Stimulated activated CD8-positive, alpha-beta memory T cell treated with anti-CD3 and anti-CD28 coated beads, Interleukin-7, amount 100 ng/mL, for 24 hours (primary cell): ENCODE measurements around the gene GNPTAB.

Source experiments
- DNase-seq: peaks from one replicate; pipeline ENCODE4 v3.0.0-alpha.2; 2020; ENCODE audit warnings: low read depth

The GNPTAB gene

GRCh38 chr12:101804409-101804808, 26.4 kb downstream of the GNPTAB start:
- DNase-seq, result no peak

GRCh38 chr12:101803978-101804377, 26.8 kb downstream of the GNPTAB start:
- no peak for DNase-seq

- no peak for DNase-seq
These were observed 28.3 kb downstream of the GNPTAB start for GRCh38 chr12:101802486-101802885.

GRCh38 chr12:101799774-101800173, 31.0 kb downstream of the GNPTAB start:
- no peak for DNase-seq

GRCh38 chr12:101795786-101796185, 35.0 kb downstream of the GNPTAB start:
- DNase-seq, result no peak

GRCh38 chr12:101795013-101795412, 35.7 kb downstream of the GNPTAB start:
- DNase-seq, result no peak

- no peak for DNase-seq
These were observed 36.2 kb downstream of the GNPTAB start for GRCh38 chr12:101794574-101794973.

- no peak for DNase-seq
These were observed 37.4 kb downstream of the GNPTAB start for GRCh38 chr12:101793401-101793800.

GRCh38 chr12:101792046-101792931, 38.5 kb downstream of the GNPTAB start:
- no peak for DNase-seq

GRCh38 chr12:101789171-101789570, 41.6 kb downstream of the GNPTAB start:
- no peak for DNase-seq

GRCh38 chr12:101785671-101786070, 45.1 kb downstream of the GNPTAB start:
- DNase-seq, result no peak

- DNase-seq, result no peak
These were observed 46.4 kb downstream of the GNPTAB start for GRCh38 chr12:101784376-101784775.

GRCh38 chr12:101783838-101784237, 46.9 kb downstream of the GNPTAB start:
- DNase-seq, result no peak

- DNase-seq, result no peak
These were observed 47.6 kb downstream of the GNPTAB start for GRCh38 chr12:101783150-101783549.

- no peak for DNase-seq
These were observed 48.5 kb downstream of the GNPTAB start for GRCh38 chr12:101782273-101782731.

- no peak for DNase-seq
These were observed 48.9 kb downstream of the GNPTAB start for GRCh38 chr12:101781834-101782233.

- DNase-seq, result no peak
These were observed 50.2 kb downstream of the GNPTAB start for GRCh38 chr12:101780599-101780998.

GRCh38 chr12:101779626-101780025, 51.1 kb downstream of the GNPTAB start:
- no peak for DNase-seq

GRCh38 chr12:101779200-101779599, 51.6 kb downstream of the GNPTAB start:
- no peak for DNase-seq

- DNase-seq, result no peak
These were observed 52.8 kb downstream of the GNPTAB start for GRCh38 chr12:101777978-101778377.

GRCh38 chr12:101777485-101777884, 53.3 kb downstream of the GNPTAB start:
- DNase-seq, result no peak

- DNase-seq, result no peak
These were observed 54.9 kb downstream of the GNPTAB start for GRCh38 chr12:101775816-101776215.

GRCh38 chr12:101773650-101774162, 57.1 kb downstream of the GNPTAB start:
- DNase-seq, result peak; percentile 36
